HG02938 (cell line): ENCODE data around the gene LETM1.

Source experiments
- ATAC-seq: cut with Tn5 transposase; IDR thresholded peaks from one replicate; pipeline ENCODE4 v1.9.1; 2021; ENCODE audit warnings: mild to moderate bottlenecking, moderate library complexity; ENCODE audit not compliant: unreplicated experiment

The LETM1 gene

DNA sequence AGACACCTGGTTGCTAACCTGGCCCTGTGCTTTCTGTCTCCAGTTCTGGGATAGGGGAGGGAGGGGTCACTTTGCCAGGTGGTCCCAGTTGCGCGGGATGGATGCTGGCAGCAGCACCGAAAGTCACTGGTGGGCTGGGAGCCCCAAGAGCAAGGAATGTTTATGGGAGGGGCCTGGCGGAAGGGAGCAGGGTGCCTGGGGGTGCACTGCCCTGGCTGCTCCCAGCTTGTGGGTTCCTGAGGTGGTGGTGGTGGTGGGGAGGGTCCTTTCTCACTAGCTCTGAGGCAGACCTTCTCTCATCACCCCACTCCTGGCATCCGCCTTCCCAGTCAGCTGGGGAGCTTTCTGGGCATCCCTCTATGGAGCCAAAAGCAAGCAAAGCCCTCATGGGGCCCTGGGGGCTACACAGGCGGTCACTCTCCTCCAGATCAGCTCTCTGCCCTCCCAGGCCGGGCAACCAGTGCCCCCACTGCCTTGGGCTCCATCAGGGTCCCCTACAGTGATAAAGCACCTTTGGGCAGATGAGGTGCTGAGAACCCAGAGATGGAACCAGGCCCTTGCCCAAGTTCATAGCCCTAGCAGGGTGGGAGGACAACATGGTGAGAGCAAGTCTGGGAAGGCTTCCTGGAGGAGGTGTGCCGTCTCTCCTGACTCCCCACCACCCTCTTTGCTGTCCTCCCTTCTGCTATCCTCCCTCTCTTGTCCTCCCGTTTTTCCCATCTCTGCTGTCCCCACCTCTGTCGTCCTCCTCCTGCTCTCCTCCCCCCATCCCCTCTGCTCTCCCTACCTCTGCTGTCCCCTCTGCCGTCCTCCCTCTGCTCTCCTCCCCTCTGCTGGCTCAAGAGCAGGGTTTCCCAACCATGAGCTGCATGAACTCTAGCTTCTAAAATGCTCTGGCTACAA lies 46.9 kb downstream of the LETM1 start:
- ATAC-seq = no peak

GRCh38 chr4:1808396-1808795 lies 47.6 kb downstream of the LETM1 start:
- ATAC-seq = no peak

GRCh38 chr4:1807332-1807777 lies 48.6 kb downstream of the LETM1 start:
- no peak for ATAC-seq

GRCh38 chr4:1806596-1807331 lies 49.2 kb downstream of the LETM1 start:
- no peak for ATAC-seq

- ATAC-seq = no peak
Observed at GRCh38 chr4:1806223-1806564, 49.8 kb downstream of the LETM1 start.

DNA sequence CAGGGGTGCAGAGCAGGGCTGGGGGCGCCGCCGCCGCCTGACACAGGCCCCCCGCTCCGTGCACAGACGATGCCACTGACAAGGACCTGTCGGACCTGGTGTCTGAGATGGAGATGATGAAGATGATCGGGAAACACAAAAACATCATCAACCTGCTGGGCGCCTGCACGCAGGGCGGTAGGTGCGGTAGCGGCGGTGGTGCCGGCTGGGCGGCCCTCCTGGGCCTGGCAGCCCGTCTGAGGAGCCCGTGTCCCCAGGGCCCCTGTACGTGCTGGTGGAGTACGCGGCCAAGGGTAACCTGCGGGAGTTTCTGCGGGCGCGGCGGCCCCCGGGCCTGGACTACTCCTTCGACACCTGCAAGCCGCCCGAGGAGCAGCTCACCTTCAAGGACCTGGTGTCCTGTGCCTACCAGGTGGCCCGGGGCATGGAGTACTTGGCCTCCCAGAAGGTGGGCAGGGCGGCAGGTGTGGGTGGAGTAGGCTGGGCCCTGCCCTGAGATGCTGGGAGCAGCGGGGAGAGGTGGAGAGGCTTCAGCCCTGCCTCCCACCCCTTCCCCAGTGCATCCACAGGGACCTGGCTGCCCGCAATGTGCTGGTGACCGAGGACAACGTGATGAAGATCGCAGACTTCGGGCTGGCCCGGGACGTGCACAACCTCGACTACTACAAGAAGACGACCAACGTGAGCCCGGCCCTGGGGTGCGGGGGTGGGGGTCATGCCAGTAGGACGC lies 50.3 kb downstream of the LETM1 start:
- no peak for ATAC-seq

DNA sequence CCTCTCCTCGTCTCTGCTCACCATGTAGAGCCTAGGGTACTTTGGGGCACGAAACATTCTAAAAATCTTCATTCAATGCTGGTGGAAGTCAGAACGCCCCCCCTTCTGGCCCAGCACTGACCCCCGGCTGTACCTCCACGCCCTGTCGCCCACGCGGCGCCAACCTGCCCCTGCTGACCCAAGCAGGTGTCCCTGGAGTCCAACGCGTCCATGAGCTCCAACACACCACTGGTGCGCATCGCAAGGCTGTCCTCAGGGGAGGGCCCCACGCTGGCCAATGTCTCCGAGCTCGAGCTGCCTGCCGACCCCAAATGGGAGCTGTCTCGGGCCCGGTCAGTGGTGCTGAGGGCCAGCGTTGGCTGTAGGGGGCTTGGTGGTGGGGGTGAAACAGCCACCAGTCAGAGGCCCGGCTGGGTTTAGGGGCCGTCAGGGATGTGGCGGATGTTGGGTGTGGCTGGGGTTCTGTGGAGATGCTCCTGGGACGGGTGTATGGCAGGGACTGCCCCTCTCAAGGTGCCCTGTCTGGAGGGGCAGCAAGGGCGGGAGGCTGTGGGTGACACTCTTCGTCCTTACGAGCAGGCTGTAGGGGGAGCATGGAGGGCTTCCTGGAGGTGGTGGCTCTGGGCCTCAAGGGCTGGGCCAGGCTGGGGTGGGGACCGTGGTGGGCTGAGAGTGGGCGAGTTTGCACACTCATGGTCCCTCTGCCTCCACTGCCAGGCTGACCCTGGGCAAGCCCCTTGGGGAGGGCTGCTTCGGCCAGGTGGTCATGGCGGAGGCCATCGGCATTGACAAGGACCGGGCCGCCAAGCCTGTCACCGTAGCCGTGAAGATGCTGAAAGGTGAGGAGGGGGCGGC lies 51.1 kb downstream of the LETM1 start:
- no peak for ATAC-seq

- ATAC-seq = no peak
Observed at GRCh38 chr4:1803523-1804423, 52.2 kb downstream of the LETM1 start.

GRCh38 chr4:1802720-1803522 lies 53.0 kb downstream of the LETM1 start:
- ATAC-seq = no peak

DNA sequence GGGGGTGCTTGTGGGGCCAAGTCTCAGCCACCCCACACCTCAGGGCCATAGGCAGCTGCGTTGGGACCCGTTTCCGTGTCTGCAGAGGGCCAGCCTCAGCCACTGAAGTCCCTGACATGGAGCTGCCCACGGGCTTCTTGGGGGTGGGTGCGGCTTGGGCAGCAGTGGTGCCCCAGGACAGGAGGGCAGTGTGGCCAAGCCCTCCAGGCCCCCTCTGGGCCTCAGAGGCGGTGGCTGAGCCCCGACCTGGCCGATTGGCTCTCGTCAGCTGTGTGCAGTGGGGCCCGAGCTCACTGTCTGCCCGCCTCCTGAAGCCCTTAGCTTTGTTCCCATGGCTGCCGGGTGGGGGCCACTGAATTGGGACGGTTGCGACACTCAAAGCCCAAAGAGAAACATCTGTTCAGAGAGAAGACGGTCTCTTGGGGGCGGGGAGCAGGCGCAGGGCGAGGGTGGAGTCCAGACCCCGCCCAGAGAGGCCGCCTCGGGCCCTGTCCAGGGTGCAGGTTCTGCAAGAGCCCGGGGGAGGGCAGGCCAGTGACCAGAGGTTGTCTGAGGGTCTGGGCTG lies 53.7 kb downstream of the LETM1 start:
- no peak for ATAC-seq

DNA sequence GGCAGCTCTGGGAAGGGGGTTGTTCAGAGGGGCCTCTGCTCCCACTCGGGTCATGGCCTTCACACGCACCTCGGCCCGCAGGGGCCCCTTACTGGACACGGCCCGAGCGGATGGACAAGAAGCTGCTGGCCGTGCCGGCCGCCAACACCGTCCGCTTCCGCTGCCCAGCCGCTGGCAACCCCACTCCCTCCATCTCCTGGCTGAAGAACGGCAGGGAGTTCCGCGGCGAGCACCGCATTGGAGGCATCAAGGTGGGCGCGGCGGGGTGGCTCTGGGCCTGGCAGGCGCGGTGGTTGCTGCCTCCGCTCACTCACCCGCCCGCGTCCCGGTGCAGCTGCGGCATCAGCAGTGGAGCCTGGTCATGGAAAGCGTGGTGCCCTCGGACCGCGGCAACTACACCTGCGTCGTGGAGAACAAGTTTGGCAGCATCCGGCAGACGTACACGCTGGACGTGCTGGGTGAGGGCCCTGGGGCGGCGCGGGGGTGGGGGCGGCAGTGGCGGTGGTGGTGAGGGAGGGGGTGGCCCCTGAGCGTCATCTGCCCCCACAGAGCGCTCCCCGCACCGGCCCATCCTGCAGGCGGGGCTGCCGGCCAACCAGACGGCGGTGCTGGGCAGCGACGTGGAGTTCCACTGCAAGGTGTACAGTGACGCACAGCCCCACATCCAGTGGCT lies 54.5 kb downstream of the LETM1 start:
- ATAC-seq = no peak

DNA sequence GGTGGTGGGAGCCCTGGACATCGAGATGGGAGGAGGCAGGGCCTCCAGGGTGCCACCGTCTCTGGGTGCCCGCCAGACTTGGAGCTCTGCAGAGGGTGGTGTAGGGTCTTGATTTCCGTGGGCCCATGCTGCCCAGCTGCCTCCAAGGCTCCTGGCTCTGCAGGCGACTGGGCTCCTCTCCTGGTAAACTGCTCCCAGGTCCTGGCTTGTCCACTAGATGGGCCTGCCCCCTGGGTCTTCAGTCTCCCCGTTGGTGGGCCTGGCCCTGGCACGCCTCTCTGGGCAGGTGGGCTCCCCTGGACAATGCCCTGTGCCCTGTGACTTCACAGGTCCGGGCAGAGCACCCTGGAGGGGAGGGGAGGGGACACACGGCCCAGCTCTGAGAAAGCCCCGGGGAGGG lies 55.2 kb downstream of the LETM1 start:
- ATAC-seq = no peak

DNA sequence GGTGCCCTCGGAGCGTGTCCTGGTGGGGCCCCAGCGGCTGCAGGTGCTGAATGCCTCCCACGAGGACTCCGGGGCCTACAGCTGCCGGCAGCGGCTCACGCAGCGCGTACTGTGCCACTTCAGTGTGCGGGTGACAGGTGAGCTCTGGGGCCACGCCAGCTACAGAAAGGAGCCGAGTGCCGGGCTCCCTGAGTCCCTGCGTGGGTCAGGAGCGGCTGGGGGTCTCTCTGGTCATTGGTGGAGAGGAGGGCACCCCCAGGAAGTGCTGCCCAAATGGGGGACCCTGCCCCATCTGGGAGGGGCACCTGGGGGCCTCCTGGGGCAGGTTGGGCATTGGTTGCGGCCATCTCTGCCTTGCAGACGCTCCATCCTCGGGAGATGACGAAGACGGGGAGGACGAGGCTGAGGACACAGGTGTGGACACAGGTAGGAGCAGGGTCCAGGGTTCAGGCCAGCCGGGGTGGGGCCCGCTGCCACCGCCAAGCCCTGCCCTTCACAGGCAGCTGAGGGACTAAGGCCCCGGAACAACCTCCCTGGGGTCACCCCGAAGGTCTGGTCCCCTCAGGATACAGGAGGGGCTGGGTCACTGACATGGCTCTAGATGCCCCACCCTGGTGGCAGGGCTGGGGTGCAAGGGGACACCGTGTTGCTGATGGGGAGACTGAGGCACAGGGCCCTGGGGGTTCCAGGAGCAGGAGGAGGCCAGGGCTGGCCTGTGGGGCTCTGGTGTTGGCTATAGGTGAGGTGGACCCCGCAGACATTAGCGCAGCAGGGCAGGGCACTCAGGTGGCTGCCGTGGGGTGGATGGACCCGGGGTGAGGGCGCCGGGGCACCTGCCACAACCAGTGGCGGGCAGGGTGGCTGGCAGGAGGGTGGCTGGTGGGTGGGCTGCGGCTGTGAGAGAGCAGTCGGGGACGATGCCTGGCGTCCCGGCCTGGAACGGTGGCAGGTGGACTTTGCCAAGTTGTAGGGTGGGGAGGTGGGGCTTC lies 56.3 kb downstream of the LETM1 start:
- no peak for ATAC-seq

DNA sequence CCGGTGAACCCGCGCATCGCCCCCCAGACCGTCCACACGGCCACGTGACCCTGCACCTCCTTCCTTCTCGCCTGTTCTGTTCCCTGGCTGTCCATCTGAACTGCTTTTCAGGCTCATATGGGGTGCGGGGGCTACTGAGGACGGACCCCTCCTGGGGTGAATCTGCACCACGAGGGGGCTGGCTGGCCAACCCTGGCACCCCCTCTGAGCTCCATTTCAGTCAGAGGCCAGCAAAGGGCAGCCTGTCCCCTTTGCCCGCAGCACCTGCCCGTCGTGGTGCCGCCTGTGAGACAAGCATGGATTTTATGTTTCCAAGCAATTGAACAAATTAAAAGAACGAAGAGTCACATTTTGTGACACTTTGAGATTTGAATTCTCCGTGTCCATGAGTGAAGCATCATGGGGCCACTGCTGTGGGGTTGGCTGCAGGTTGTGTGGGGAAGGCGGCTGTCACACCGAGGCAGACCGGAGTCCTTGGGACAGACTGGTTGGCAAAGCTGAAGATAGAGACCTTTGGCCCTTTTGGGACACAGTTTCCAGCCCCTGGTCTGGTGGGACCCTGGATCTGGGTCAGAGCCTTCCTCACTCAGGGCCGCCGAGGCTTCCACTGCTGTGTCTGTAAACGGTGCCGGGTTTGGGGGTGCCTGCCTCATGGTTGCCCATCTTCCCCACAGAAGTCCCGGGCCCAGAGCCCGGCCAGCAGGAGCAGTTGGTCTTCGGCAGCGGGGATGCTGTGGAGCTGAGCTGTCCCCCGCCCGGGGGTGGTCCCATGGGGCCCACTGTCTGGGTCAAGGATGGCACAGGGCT lies 57.2 kb downstream of the LETM1 start:
- no peak for ATAC-seq

GRCh38 chr4:1797861-1798579 lies 57.9 kb downstream of the LETM1 start:
- ATAC-seq = no peak
